ENCODE results near the gene STK32C.
A peak's percentile ranks its signal among the peaks of the same experiment; 100 is the strongest.
"Not testable (repeated sequence)": the region's sequence is repeated elsewhere in the genome, so short reads cannot be mapped to it uniquely, and the experiment has no call there.

The STK32C gene

GRCh38 chr10:132337854-132338253 is 30.1 kb upstream of the STK32C start:
- not testable (repeated sequence) for DNase-seq

GRCh38 chr10:132336919-132337407 is 29.2 kb upstream of the STK32C start:
- no peak for DNase-seq

GRCh38 chr10:132336064-132336746 is 28.5 kb upstream of the STK32C start:
- DNase-seq = no peak

- no peak for DNase-seq
Observed at GRCh38 chr10:132335189-132336063, 27.7 kb upstream of the STK32C start.

GRCh38 chr10:132334631-132335188 is 27.0 kb upstream of the STK32C start:
- no peak for DNase-seq

- DNase-seq = no peak
Observed at GRCh38 chr10:132333386-132333785, 25.6 kb upstream of the STK32C start.

- no peak for DNase-seq
Observed at GRCh38 chr10:132332433-132332754, 24.6 kb upstream of the STK32C start.

- peak; percentile 95 for DNase-seq
Observed at GRCh38 chr10:132331601-132332432, 24.1 kb upstream of the STK32C start, which contains the start of gene LRRC27. Gene LRRC27, plus strand, starts transcription at chr10:132332193. Its CDS starts 1,332 bp downstream, at chr10:132333525.

- no peak for DNase-seq
Observed at GRCh38 chr10:132330486-132330833, 22.7 kb upstream of the STK32C start.

- no peak for DNase-seq
Observed at GRCh38 chr10:132329565-132330485, 22.1 kb upstream of the STK32C start.

- no peak for DNase-seq
Observed at GRCh38 chr10:132328738-132329137, 21.0 kb upstream of the STK32C start.

- no peak for DNase-seq
Observed at GRCh38 chr10:132328106-132328505, 20.4 kb upstream of the STK32C start.

- no peak for DNase-seq
Observed at GRCh38 chr10:132326925-132327324, 19.2 kb upstream of the STK32C start.

GRCh38 chr10:132326344-132326889 is 18.7 kb upstream of the STK32C start:
- no peak for DNase-seq

- no peak for DNase-seq
Observed at GRCh38 chr10:132324186-132324585, 16.4 kb upstream of the STK32C start.

- DNase-seq = no peak
Observed at GRCh38 chr10:132322586-132323048, 14.9 kb upstream of the STK32C start.

GRCh38 chr10:132321726-132322125 is 14.0 kb upstream of the STK32C start:
- no peak for DNase-seq

GRCh38 chr10:132320654-132321469 is 13.1 kb upstream of the STK32C start:
- no peak for DNase-seq

- peak; percentile 70 for DNase-seq
Observed at GRCh38 chr10:132319853-132320653, 12.3 kb upstream of the STK32C start.

- not testable (repeated sequence) for DNase-seq
Observed at GRCh38 chr10:132317477-132317876, 9.7 kb upstream of the STK32C start.

Measured in amniotic stem cell (primary cell).